Stimulated activated CD4-positive, alpha-beta T cell treated with anti-CD3 and anti-CD28 coated beads, Interleukin-15, amount 100 ng/mL, for 48 hours (primary cell): Measurements from ENCODE around the gene SH2B3.
"Not testable (repeated sequence)": the region's sequence is repeated elsewhere in the genome, so short reads cannot be mapped to it uniquely, and the experiment has no call there.

ENCODE experiments used
- DNase-seq, 2 donors: peaks; one replicate each; pipeline ENCODE4 v3.0.0-alpha.2; 2020; ENCODE audit warnings: low read depth in 2 of 2

Gene SH2B3

GRCh38 chr12:111405859-111406473, at the start of gene SH2B3:
Gene SH2B3, plus strand, starts transcription at chr12:111405923. Its CDS starts 12,223 bp downstream, at chr12:111418146.
- peak; percentile 58 to 66 for DNase-seq

DNA sequence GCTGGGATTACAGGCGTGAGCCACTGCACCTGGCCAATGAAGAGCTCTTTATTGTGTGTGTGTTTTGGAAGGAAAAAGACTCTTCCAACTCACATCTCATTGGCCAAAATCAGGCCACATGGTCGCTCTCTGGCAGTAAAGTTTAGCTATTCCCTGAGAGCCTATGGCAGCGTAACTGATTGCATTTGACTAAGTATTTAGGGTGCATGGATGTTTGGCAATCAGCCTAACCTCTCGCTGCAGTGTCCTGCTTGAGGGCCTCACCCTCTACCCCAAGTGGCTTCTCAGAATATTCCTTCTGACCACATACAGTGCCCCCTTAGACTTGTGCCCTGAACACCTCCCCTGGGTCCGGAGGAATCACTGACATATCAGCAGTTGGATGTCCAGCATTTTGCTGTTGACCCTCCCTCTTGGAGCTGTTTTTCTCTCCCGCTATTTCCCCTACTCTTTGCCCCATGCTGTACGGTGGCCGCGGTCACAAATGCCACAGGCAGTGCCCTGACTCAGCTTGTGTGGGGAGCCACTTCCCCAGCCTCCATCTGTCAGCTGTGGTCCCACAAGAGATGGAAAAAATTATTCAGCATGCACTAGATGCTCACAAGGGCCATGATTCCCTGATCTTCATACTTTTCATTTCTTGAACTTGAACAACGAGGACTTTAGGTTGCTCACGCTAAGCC, 46.4 kb upstream of the SH2B3 start:
- peak; percentile 41 to 46 for DNase-seq

DNA sequence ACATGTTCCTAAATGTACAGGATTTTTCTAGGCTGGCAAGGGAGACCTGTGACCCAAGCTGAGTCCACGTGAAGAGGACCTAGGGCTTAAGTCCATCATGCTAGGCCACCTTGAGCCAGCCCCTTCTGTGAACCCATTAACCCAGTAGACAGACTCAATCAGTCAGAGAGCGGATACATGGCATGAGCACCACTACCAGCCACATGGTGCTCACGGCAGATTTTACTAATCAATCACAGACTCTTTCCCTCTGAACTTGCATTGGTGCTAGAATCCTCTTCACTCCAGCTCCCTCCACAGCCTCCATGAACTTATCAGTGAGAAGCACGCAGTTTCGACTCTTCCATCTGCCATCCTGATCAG, 45.8 kb upstream of the SH2B3 start:
- DNase-seq = no peak

- DNase-seq = no peak
Observed at GRCh38 chr12:111360325-111360930, 45.3 kb upstream of the SH2B3 start.

DNA sequence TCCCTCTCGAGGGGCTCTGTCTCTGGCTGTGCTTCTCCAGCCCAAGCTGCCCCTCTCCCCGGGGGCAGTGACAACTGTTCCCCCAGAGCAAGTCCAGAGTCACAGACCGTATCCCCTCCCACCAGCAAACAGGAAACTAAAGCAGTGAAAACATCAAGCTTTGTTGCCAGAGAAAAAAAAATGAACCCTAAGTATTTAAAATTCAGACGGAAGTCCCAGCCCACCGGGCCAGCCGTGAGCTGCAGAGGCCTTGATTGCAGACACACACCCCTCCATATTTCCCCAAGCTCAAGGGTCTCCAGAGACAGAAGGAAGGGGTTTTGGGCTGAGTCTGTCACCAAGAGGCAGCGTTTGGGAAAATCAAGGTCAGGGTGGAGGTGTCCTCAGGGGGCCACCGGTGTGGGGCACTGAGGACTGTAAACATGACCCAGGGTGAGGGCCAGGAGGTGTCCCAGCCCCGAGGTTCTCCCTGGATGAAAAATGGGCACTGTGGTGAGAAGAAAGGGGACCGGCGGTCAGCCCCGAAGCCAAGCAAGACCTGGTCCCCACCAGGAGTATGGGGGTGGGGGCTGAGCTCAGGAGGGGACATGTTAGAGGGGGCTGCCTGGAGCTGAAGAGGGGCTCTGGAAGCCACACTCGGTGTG, 44.5 kb upstream of the SH2B3 start:
- no peak for DNase-seq

DNA sequence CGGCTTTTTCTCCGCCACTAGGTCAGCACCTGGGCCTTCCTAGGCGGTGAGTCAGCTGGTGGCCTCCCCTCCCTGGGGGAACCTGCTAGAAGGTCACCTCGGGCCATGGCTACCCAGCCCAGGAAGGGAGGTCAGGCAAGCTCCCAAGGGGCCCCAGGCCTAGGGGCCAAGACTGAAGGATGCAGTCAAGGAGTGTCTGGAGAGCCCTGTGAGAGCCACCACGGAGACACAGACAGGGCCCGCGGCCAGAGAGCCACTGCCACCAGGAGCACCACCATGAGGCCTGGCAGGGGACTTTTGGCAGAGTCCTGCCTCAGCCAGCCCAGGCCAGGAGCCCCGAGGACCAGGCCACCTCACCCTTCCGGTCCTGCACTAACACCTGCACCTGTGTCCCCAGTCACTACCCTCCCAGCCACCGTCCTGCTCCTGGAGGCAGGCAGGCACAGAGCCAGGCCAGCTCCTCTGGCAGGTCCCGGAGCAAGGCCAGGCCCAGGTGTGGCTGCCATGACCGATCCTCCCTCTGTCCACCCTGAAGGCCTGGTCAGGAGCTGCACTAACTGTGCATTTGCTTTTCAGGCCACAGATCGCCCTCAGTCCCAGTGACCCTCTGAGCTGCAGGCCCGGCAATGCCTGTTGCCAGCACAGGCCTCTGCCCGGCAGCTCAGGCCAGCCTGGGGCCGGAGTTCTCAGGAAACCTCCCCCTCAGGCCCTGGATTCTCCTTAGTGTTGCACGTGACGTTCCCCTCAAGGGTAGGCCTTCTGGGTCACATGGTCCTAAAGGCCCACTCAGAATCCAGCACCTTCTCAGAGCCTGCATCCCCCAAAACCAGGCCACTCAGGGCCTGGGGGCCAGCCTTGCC, 43.8 kb upstream of the SH2B3 start:
- no peak for DNase-seq

DNA sequence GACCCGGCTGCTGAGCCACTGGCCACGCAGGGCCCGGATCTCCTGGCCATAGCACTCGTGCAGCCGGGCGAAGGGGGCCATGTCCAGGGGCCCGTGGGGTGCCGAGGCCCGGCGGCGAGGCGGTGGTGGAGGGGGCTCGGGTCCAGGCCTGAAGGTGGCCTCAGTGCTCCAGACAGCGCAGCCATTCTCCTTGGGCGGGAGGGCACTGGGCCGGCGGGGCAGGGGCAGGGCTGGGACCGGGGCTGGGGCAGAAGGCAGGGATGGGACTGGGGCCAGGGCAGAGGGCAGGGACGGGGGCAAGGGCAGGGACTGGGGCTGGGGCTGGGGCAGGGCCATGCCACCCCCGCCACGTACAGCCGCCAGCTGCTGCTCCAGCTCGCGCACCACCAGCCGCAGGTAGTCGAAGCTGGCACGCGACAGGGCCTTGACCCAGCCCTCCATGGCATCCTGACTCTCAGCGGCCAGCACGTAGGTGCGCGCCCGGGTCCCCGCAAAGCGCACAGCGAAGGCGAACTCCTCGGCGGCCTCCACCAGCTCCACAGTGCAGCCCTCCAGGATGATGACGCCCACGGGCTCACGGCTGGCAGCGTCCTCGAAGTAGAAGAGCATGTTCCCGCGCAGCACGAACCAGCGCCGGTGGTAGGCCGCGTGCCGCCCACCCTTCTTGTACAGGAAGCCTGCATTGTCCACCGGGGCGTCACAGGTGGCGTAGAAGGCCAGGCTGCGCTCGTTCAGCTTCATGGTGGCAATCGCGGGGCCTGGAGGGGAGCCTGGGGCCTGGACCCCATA, 42.8 kb upstream of the SH2B3 start:
- no peak for DNase-seq

DNA sequence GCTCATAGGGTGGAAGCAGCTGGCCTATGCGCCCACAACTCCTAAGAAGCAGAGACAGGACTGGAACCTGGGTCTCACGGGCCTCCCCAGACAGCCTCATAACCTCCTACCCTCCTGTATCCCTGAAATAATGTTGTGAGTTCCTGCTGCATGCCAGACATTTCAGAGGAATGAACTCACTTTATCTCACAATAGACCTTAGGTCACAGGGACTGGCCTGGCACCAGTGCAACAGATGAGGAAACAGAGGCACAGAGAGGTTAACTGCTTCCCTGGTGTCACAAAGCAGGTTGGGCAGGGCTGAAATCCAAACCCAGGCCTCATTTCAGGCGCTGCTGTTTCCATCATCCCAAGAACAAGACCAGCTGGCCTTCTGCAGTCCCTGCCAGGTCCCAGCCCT, 42.1 kb upstream of the SH2B3 start:
- DNase-seq = no peak

DNA sequence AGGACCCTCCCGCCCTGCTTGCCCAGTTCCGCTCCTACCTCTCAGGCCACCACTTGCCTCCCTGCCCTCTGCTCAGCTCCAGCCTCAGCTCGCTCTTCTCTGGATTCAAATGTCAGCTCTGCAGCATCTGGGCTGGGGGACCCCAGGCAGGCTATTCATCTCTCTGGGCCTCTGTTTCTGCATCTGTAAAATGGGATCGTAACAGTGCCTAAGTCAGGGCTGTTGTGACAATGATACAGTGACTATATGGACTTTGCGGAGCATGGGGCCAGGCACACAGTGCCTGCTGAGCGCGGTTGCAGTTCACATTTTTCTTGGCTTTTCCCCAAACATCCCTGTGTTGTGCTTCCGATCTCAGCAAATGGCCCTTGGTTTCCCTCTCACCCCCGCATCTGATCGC, 39.6 kb upstream of the SH2B3 start:
- DNase-seq = no peak

GRCh38 chr12:111366583-111366982, 39.1 kb upstream of the SH2B3 start:
- no peak for DNase-seq

DNA sequence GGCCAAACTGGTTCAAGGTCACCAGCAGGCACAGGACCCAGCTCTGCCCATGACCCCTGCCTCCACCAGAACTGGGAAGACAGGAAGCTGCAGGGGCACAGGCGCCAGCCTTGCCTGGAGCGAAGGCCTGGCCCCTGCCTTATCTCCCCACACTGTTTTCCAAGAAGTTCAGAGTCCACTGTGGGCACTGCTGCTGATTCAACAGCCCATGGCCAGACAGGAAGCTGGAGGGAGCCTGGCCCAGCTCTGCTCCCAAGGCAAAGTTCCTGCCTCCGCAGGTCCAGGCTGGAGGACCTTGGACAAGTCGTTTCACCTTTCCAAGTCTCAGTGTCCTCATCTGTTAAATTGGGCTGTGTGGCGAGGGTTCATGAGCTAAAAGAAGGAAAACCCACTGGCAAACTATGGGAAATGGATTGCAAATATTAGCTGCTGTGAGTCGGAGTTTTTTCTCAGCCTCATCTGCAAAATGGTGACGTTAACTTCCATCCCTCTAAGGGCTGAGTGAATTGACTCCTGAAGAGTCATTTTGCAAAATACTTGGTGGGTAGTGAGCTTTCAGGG, 38.0 kb upstream of the SH2B3 start:
- no peak for DNase-seq

DNA sequence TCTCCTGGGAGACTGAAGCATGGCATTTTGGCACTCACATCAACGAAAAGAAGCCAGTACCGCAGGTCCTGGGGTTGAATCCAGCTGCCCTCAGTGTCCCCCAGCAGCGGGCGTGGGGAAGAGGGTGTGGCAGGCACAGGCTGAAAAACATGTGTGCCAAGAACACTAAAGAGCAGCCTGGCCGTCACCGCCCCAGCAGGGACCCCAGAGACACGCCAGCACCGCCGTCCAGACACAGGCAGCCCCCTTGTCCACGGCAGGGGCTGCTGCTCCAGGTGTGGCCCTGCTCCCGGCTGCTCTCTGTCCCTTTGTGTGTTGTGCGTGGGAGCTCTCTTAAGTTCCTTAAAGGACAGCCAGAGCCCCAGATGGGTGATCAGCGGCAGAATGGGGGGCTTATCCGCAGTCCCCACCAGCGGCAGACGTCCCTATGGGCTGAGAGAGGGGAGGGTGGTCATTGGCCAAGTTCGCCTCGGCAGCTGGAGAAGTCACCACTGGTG, 37.4 kb upstream of the SH2B3 start:
- DNase-seq = no peak

GRCh38 chr12:111368788-111369495, 36.8 kb upstream of the SH2B3 start, which contains the start of gene PHETA1:
Gene PHETA1, minus strand, starts transcription at chr12:111369095. Its CDS starts 5,668 bp downstream, at chr12:111363427.
- DNase-seq = peak; percentile 53 to 75

- no peak for DNase-seq
Observed at GRCh38 chr12:111369496-111370220, 36.1 kb upstream of the SH2B3 start.

GRCh38 chr12:111373231-111373630, 32.5 kb upstream of the SH2B3 start:
- not testable (repeated sequence) for DNase-seq

DNA sequence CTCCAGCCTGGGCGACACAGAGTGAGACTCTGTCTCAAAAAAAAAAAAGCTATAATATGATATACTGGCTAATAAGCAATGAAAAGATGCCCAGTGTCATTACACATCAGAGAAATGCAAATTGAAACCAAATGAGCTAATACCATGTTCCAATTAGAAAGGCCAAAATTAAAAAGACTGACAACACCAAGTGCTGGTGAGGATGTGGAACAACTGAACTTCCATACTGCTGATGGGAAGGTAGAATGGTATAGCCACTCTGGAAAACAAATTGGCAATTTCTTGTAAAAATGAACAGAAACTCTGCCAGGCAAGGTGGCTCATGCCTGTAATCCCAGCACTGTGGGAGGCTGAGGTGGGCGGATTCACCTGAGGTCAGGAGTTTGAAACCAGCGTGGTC, 28.3 kb upstream of the SH2B3 start:
- DNase-seq = no peak

GRCh38 chr12:111379942-111380554, 25.7 kb upstream of the SH2B3 start:
- DNase-seq = no peak

GRCh38 chr12:111384596-111384995, 21.1 kb upstream of the SH2B3 start:
- DNase-seq = no peak

- no peak for DNase-seq
Observed at GRCh38 chr12:111386885-111387284, 18.8 kb upstream of the SH2B3 start.
